ENCODE measurements around the gene B3GALNT1. TPM values are rescaled to one million over a fixed set of nuclear protein-coding genes. Genes with fewer than 3 reads are reported as not detected.

B3GALNT1 gene
- total RNA-seq, 1 donor from 2014 or later, result 11.9 TPM

Other genes starting within 250 kb of the B3GALNT1 start
- gene NMD3, start 116.0 kb upstream of the B3GALNT1 start, total RNA-seq, result 88.2 and 89.9 TPM in 2 replicates

All from dermis microvascular lymphatic vessel endothelial cell (primary cell).